Stimulated activated CD4-positive, alpha-beta T cell treated with anti-CD3 and anti-CD28 coated beads, Interleukin-1b, Interleukin-23, amount 100 ng/mL, for 24 hours (primary cell): ENCODE data around the gene IDH3G.
"Not testable (repeated sequence)": the region's sequence is repeated elsewhere in the genome, so short reads cannot be mapped to it uniquely, and the experiment has no call there.

Source experiments
- DNase-seq, 4 experiments: peaks; one replicate each; pipeline ENCODE4 v3.0.0-alpha.2; 2020; ENCODE audit warnings: low read depth in 4 of 4, low spot score in 1 of 4

Gene IDH3G

DNA sequence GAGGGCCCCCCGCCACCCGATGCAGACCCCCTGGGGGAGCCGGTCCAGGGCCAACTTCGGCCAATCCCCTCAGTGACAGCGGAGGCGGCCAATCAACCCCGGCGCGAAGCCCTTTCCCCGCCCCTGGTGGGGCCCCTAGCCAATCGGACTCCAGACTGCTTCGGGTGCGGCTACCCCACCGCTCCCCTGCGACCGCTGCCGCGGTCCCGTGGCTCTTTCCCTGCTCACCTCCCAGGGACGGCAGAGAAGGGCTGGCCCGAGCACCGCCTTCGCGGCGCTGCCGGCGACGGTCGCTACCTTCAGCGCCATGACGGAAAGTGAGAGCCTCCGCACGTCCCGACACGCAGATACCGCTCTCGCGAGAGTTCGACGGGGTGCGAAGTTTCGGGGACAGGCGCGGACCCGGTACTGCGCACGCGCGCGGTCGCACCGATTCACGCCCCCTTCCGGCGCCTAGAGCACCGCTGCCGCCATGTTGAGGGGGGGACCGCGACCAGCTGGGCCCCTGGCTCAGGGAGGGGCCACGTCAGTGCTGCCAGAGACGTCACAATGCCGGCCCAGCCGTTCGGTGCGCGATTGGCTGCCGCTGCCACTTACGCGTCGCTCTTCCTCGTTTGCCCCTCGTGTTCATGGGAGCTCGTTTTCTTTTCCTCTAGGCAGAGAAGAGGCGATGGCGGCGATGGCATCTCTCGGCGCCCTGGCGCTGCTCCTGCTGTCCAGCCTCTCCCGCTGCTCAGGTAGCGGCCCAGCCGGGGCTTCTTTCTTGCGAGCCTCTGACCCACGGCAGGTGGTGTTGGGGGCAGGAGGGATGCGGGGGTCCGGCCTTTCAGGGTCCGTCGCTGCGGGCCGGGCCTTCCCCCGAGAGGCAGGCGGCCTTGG, at the start of gene IDH3G, which contains the start of gene SSR4:
IDH3G (minus strand) TSS at position 358 of the 879 bp plus-strand sequence; CDS start at position 309, 49 bp downstream.
SSR4 (plus strand) TSS at position 651 of the 879 bp plus-strand sequence; CDS start at position 671, 20 bp downstream.
- DNase-seq, result peak; percentile 72 to 85 (median 79)

DNA sequence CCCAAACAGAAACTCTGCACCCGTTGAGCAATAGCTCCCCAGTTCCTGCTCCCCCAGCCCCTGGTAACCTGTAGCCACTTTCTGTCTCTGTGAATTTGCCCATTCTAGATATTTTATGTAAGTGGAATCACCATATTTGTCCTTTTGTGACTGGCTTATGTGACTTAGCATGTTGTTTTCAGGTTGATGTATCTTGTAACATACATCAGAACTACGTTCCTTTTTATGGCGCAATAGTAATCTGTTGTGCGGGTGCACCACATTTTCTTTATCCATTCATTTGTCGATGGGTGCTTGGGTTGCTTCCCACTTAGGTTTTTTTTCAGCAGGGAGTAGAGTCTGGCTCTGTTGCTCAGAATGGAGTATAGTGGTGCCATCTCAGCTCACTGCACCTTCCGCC, 42.7 kb upstream of the IDH3G start:
- DNase-seq, result no peak

DNA sequence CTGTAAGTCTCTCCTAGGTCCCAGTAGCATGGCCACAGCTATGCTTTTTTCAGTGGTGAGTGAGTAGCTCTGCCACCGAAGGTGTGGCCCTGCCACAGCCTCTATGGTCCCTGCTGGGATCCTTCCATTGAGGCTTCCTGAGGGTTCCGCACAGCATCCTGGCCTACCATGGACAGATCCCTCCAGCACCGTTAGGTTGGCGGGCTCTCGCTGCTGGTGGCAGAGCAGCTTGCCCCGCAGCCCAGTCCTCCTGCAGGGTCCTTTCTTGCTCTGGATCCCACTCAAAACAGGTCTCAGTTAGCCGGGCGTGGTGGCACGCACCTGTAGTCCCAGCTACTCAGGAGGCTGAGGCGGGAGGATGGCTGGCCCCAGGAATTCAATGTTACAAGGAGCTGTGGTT, 38.6 kb upstream of the IDH3G start:
- DNase-seq, result no peak

DNA sequence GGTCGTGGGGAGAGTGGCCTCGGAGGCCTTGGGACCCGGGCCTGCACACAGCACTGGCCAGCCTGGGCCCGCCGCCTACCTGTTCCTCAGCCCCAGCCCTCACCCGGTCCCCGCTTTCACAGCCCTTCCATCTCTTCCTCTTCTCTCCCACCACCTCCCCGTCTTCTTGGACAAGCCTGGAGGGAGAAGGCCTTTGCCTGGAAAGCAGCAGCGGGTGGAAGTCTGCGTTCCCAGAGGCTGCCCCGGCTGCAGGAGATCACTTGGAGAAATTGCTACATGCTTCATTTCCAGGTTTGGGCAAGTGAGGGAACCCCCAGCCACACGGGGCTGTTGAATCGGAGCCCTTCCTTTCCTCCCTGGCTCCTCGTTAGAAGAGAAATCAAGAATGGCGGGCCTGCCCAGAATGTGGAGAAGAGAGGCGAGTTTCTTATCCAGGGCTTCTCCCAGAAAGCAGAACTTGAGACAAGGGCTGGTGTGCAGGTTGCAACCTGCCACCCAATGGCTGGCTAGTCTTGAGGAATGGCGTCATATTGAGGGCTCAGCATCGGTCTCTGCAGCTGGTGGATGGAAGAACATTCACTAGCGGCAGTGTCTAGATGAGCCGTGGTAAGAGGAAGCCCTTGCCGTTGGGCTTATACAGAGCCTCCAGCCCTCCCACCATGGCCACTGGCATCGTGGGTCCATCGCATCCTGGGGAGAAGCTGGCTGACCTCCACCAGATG, 37.4 kb upstream of the IDH3G start:
- DNase-seq, result no peak

DNA sequence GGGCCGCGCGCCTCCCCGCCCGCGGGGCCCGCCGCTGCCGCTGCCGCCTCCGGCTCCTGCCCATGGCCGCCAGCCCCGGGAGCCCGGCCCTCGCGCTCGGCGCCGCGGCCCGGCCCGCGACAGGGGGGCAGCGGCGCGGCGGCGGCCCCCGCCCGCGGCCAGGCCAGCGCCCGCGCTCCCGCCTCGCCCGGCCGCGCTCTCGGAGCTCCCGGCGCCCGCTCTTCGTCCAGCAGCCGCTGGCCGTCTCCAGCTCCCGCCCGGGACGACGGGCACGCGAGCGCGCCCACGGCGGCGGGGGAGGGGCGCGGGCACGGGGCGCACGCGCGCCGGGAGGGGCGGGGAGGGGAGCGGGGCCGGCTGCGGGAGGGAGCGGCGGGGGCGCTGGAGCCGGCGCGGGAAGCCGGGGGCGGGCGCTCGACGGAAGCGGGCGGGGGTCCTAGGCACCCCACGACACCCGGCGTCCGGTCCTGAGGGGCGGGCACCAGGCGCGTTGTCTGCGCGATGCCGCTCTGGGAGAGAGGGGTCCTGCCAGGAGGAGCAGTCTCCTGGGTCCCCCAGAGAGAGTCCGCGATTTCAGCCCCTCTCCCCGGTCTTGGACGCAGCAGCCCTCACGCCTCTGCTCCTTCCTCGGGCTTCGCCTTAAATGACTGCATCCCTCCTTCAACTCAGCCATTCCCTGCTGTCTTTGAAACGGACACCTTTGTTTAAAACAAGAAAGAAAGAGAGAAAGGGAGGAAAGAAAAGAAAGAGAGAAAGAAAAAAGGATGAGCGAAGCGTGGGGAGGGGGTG, 36.7 kb upstream of the IDH3G start:
- DNase-seq, result no peak

DNA sequence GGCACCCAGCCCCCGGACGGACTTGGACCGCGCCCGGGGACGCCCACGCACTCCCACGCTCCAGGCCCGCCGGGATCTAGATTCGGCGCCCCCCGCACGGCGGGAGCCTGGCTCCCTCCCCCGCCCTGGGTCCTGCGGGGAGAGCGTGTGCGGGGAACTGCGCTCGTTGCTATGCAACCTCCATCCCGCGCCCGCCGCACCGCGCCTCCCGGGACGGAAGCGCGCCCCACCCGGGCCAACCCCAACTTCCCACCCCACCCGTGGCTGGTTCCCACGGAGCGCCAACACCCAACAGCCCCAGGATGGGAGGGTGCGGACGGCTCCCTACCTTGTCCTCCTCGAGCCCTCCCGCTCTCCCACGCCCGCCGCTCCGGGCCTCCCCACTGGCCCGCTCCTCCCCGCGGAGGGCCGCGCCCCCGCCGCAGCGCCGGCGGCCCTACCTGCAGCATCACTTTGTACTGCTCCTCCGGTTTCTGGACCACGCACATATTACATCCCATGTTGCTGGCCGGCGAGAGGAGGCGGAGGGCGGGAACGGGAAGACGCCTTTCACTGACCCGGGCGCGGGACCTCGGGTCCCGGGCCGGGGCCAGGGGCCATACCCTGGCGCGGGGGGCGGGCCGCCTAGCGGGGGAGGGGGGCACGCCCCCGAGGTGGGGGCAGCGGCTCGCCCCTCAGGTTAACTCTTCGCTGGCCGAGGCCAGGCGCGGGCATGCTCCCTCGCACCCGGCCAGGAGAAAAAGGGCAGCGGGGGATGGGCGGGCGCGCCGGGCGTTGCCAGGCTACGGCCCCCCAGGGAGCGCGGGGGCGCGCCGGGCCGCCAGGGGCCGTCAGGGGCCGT, 35.8 kb upstream of the IDH3G start, which contains the start of gene PDZD4:
PDZD4 (minus strand) TSS at position 746 of the 841 bp plus-strand sequence; CDS start at position 500, 246 bp downstream.
- DNase-seq, result no peak

DNA sequence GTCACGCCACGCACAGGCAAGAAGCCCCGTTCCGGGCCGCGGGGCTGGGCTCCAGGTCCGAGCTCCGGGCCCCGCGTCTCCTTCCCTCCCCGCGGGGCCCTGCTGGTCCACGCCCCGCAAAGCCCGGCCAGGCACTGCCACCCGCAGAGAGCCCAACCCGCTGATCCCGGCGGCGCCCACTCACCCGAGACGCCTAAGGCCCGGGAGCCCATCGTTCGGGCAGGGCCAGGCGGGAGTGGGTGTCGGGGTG, 35.3 kb upstream of the IDH3G start:
- DNase-seq, result no peak

DNA sequence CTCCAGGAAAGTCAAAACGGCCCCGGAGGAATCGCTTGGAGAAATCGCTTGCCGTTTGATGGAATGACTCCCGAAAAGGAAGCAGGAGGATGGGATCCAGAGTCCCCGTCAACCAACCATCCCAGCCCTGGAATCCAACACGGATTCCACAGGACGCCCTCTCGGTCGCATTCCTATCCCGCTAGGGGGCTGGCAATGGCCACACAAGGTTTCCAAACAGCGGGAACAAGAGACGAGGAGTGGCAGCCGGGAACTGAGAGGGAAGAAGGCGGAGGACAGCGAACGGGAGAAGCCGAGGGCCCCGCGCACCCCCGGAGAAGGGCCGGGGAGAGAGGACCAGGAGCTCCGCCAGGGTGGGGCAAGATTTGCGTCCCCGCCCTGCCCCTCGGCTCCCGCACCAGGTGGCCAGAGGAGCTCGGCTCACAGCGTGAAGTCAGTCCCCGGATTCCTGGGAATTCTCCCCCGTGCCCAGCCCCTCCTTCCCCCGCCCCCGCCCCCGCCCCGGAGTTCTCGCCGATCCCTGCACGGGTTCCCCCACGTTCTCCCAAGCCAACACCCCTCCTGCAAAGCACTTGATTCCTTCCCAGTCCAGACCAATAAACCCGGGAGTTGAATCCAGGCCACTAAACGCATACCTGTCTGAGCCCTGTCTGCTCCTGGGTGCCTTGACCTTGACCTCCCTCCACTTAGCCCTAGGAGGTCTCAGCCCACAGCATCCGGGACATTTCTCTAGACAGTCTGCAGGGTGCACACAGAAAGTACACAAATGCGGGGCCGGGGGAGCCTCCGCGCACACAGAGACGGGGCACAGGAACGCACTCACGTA, 34.8 kb upstream of the IDH3G start:
- DNase-seq, result no peak

DNA sequence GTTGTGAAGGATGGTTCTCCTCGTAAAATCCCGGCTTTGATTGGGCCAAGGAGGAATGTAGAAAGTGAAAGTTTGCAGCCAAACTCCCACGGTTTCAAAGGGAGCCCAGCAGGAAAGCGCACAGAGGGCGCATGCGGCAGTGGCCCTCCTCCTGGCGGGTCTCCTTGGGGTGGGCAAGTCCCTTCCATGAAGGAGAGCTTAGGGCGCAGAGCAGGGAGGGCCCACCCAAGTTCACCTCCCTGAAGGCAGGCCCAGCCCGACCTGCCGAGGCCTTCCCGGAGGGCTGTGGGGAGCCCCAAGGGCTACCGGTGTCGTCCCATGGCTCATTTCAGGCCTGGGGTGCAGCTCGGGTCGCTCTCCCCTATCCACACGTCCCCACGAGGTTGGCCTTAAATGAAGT, 34.1 kb upstream of the IDH3G start:
- DNase-seq, result no peak

DNA sequence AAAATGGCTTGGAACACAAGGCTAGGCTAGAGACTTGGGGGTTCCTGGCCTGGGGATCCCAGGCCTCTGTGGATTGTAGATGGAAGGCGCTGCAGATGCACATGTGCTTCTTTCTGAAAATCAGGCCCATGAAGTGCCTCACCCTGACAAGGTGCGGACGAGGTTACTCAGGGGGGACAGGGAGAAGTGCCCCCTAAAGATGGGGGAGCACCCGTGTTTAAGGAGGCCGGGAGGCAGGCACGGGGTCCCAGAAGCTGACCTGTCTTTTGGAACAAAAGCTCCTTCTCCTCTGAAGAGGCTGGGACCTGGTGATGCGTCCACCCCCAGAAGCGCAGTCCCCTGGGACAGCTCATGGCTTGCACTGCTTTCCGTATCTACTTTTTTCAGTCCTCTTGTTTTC, 33.7 kb upstream of the IDH3G start:
- DNase-seq, result no peak

DNA sequence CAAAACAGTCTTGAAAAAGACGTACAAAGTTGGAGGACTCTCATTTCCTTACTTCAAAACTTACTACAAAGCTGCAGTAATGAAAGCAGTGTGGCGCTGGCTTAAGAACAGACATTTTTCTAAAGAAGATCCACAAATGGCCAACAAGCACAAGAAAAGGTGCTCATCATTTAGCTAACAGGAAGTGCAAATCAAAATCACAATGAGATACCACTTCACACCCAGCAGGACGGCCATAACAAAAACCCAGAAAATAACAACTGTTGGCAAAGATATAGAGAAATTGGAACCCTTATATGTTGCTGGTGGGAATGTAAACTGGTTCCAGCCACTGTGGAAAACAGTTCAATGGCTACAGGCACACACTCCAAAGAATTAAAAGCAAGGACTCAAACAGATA, 32.8 kb upstream of the IDH3G start:
- DNase-seq, result no peak

DNA sequence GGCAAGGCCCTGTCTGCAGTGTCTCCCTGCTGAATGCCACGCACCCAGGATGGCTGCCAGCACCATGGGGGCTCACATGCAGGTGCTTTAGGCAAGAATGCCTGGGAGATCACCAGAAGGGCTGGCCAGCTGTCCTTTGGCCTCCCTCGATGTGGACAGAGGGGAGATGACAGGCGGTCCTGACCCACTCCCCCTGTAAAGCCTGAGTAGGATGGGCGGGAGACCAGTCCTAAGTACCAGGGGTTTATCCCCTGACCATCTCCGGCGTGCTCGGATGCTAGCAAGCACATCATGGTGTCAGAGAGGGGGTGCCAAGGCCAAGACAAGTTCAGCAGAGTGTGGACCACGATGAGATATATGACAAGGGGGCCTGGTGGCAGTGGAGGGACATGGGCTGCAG, 30.9 kb upstream of the IDH3G start:
- DNase-seq, result no peak

DNA sequence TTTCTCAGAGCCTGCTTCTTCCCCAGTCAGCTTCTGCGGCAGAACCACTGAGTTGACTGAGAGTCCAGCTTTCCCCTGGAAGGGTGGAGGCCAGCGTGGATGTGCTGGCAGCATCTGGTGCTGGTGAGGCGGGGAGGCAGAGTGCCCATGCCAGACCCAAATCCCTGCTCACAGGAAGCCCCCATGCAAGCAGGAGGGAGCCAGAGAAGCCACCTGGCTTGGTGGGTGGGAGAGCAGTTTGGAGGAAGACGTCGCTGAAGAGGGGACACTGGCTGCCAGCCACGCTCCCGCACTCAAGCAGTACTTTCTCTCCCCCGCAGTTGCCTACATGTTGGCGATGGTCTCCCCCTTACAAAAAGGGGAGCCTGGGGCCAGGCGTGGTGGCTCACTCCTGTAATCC, 30.2 kb upstream of the IDH3G start:
- no peak for DNase-seq

DNA sequence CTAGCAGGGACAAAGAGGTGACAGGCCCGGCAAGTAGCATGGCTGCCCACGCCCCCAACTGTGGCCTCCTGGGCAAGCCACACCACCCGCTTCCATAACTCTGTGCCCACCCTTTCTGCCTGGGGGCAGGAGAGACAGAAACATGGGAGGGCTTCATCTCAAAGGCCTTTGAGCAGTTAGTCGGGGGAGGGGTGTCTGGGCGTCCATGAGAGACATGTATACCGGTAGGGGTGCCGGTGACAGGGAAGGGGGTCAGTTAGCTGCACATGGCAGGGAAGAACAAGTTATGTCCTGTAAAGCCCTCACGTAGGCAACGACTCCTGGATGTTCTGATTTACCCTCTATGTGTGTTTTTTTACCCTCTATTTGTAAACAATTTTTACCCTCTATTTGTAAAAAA, 26.9 kb upstream of the IDH3G start:
- no peak for DNase-seq

DNA sequence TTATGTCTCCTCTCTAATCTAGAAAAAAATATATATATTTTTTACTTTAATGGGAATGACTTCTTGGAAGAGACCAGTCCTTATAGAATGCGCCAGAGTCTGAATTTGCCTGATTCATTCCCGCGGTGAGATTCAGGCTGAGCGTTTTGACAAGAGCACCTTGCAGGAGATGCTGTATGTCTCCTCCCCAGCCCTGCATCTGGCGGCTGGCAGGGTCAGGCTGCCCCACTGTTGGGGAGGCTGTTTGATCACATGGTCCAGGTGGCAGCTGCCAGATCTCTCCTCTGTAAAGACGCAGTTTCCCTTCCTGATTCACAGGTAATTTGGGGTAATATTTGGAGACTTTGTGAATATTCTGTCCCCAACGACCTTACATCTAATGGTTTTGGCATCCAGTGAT, 26.4 kb upstream of the IDH3G start:
- DNase-seq, result no peak

DNA sequence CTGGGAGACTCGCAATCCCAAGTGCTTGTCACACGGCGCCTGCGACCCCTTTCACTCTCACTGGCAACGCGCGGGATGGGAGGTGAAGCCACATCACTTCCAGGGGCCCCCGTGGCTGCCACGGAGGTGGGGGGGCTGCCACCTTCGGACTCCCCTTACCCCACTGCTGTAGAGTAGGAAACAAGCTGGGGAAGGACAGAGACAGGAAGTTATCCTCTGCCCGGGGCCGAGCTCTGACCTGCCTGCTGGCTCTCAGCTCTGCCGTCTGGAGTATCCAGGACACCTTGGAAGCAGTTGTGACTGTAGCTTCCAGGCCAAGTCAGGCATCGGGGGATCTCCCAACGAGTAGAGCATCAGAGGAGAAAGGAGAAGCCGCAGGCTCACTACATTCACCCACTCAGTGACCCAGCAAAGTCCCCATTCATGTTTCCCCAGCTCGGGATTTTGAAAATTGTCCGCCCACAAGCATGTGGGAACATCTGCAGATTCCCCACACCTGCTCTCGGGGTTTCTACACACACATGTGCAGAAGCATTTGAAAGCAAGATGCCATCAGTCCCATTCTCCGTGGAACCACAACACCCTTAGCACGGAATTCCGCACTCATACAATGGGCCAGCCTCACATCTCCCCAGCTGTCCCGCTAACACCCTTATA, 25.3 kb upstream of the IDH3G start:
- no peak for DNase-seq

DNA sequence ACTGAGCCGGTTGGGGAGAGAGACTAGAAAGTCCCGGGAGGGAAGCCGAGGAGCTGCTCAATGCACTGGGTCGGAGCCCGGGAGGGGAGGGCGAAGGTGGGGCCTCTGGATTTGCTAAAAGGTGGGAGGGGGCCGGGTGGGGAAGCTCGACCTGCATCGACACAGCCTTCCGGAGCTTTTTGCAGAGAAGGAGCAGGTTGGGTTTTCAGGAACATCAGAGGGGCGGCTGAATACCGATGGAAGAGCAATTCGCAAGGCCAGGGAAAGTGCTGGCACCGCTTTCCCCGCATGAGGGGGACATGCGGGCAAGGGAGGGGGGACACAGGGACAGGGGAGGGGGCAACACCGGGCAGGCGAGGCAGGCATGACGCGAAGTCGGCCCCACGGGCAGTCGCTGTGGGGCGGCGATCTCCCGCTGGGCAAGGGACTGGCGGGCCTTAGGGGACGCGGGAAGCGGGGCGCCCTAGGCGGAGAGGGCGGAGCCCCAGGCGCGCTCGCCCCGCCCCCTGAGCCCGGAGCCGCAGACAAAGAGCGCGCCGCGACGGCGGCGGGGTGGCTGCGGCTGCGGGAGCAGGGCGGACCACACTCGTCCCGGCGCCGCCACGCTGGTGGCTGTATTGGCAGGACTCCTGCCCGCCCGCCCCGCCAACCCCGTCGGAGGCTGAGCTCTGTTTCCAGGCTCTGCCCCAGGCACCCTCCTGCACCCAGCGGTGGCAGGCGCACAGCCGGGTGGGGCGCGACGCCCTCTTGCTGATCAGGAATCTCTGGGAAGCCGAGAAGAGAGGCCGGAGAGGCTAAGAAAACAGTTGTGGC, 24.6 kb upstream of the IDH3G start:
- peak in 2 of 4 experiments; percentile 33 to 50 for DNase-seq

DNA sequence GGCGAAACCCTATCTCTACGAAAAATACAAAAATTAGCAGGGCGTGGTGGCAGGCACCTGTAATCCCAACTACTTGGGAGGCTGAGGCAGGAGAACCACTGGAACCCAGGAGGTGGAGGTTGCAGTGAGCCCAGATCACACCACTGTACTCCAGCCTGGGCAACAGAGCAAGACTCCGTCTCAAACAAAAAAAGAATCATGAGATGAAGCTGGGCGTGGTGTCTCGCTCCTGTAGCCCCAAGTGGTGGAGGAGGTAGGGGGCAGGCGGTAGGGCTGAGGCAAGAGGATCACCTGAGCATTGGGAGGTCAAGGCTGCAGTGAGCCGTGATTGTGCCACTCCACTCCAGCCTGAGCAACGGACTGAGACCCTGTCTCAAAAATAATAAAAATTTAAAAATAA, 23.9 kb upstream of the IDH3G start:
- not testable (repeated sequence) for DNase-seq
